ENCODE data around the gene C12orf50. TPM values are rescaled to one million over a fixed set of nuclear protein-coding genes. Genes with fewer than 3 reads are reported as not detected.
"Not testable (repeated sequence)": the region's sequence is repeated elsewhere in the genome, so short reads cannot be mapped to it uniquely, and the experiment has no call there.

The C12orf50 gene
- polyA plus RNA-seq, 1 donor from 2014 or later: 0.30 TPM

DNA sequence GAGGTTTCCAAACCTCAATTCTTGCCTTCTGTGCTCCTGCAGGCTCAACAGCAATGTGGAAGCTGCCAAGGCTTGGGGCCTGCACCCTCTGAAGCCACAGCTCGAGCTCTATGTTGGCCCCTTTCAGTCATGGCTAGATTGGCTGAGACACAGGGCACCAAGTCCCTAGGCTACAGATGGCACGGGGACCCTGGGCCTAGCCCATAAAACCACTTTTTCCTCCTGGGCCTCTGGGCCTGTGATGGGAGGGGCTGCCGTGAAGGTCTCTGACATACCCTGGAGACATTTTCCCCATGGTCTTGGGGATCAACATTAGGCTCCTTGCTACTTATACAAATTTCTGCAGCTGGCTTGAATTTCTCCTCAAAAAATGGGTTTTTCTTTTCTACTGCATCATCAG lies 2.0 kb upstream of the C12orf50 start:
- H2AFZ ChIP-seq (ENCODE audit: low read depth, low read length); H3F3A ChIP-seq (ENCODE audit: insufficient read depth, low read length, poor library complexity, severe bottlenecking); H3K4me3 ChIP-seq (ENCODE audit: low read length); H3K9me2 ChIP-seq (ENCODE audit: insufficient read depth, low read length); H3K27ac ChIP-seq (ENCODE audit: low read length); H3K9ac ChIP-seq (ENCODE audit: low read length); H4K20me1 ChIP-seq (ENCODE audit: insufficient read depth); H3K79me2 ChIP-seq (replicated peaks; ENCODE audit: insufficient read depth, low read length); H3K4me2 ChIP-seq (ENCODE audit: low read length); H3K9me3 ChIP-seq (ENCODE audit: low read length); H3K36me3 ChIP-seq (ENCODE audit: insufficient read depth, low read length); H3K27me3 ChIP-seq (ENCODE audit: insufficient read depth, low read depth, low read length): not testable (repeated sequence)

DNA sequence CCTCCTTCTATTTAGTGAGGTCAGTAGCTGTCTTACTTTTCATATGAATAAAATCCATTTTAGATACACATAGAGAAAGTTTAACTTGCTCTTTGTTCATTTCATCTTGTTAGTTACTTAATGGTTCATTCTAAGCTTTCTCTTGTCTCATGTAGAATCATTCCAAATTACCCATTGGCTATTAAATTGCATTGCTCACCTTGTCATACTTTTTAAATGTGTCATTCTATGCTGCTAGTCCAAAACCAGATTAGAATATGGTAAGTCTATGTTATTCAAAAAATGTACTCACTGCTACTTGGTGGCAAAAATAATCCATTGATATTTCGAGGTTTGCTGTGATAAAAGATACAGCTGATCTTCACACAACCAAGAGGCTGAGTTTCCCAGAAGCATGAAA lies 3.0 kb downstream of the C12orf50 start:
- no peaks in the 10 kb centered on the region for H3K9me3 ChIP-seq (ENCODE audit: low read length)
- no peak overlapping the region for H3K27ac ChIP-seq (ENCODE audit: low read length)
- H3K9me2 ChIP-seq (ENCODE audit: insufficient read depth, low read length): no peaks in the 10 kb centered on the region
- H3K79me2 ChIP-seq (replicated peaks; ENCODE audit: insufficient read depth, low read length): no peaks in the 10 kb centered on the region
- no peak overlapping the region for H2AFZ ChIP-seq (ENCODE audit: low read depth, low read length)
- no peaks in the 10 kb centered on the region for H3K36me3 ChIP-seq (ENCODE audit: insufficient read depth, low read length)
- H3K9ac ChIP-seq (ENCODE audit: low read length): no peak overlapping the region
- no peaks in the 10 kb centered on the region for H4K20me1 ChIP-seq (ENCODE audit: insufficient read depth)
- TF ChIP-seq RAD21 (conservative IDR thresholded peaks at IDR 0.05) (no peak), EZH2 (IDR thresholded peaks at IDR 0.05; ENCODE audit: borderline replicate concordance, insufficient read depth, low read length, poor library complexity, severe bottlenecking) (no peak), MXI1 (conservative IDR thresholded peaks at IDR 0.05; ENCODE audit: poor library complexity, severe bottlenecking) (no peak), EP300 (conservative IDR thresholded peaks at IDR 0.05; ENCODE audit: poor library complexity, severe bottlenecking) (no peak), POLR2AphosphoS5 (IDR thresholded peaks at IDR 0.05) (no peak)
- TF ChIP-seq, protein P1, sequence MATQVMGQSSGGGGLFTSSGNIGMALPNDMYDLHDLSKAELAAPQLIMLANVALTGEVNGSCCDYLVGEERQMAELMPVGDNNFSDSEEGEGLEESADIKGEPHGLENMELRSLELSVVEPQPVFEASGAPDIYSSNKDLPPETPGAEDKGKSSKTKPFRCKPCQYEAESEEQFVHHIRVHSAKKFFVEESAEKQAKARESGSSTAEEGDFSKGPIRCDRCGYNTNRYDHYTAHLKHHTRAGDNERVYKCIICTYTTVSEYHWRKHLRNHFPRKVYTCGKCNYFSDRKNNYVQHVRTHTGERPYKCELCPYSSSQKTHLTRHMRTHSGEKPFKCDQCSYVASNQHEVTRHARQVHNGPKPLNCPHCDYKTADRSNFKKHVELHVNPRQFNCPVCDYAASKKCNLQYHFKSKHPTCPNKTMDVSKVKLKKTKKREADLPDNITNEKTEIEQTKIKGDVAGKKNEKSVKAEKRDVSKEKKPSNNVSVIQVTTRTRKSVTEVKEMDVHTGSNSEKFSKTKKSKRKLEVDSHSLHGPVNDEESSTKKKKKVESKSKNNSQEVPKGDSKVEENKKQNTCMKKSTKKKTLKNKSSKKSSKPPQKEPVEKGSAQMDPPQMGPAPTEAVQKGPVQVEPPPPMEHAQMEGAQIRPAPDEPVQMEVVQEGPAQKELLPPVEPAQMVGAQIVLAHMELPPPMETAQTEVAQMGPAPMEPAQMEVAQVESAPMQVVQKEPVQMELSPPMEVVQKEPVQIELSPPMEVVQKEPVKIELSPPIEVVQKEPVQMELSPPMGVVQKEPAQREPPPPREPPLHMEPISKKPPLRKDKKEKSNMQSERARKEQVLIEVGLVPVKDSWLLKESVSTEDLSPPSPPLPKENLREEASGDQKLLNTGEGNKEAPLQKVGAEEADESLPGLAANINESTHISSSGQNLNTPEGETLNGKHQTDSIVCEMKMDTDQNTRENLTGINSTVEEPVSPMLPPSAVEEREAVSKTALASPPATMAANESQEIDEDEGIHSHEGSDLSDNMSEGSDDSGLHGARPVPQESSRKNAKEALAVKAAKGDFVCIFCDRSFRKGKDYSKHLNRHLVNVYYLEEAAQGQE (IDR thresholded peaks at IDR 0.05; ENCODE audit: borderline replicate concordance): no peak
- no peak overlapping the region for H3K4me3 ChIP-seq (ENCODE audit: low read length)
- H3K4me2 ChIP-seq (ENCODE audit: low read length): no peak overlapping the region
- H3F3A ChIP-seq (ENCODE audit: insufficient read depth, low read length, poor library complexity, severe bottlenecking): no peaks in the 10 kb centered on the region
- H3K27me3 ChIP-seq (ENCODE audit: insufficient read depth, low read depth, low read length): no peaks in the 10 kb centered on the region

DNA sequence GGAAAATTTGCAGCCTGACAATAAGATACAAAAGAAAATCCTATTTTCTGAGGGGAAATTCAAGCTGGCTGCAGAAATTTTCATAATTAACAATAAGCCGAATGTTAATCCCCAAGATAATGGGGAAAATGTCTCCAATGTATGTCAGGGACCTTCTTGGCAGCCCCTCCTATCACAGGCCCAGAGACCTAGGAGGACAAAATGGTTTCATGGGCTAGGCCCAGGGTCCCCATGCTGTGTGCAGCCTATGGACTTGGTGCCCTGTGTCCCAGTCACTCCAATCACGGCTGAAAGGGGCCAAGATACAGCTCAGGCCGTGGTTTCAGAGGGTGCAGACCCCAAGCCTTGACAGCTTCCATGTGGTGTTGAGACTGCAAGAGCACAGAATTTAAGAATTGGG lies 11.2 kb downstream of the C12orf50 start:
- Histone ChIP-seq H3K79me2 (replicated peaks; ENCODE audit: insufficient read depth, low read length) (no peaks in the 10 kb centered on the region), H3K27me3 (ENCODE audit: insufficient read depth, low read depth, low read length) (no peaks in the 10 kb centered on the region), H3K9me3 (ENCODE audit: low read length) (no peaks in the 10 kb centered on the region), H3K4me2 (ENCODE audit: low read length) (no peak overlapping the region), H3K36me3 (ENCODE audit: insufficient read depth, low read length) (no peaks in the 10 kb centered on the region), H2AFZ (ENCODE audit: low read depth, low read length) (no peak overlapping the region), H3K4me3 (ENCODE audit: low read length) (no peak overlapping the region), H3K27ac (ENCODE audit: low read length) (no peak overlapping the region), H3F3A (ENCODE audit: insufficient read depth, low read length, poor library complexity, severe bottlenecking) (no peaks in the 10 kb centered on the region), H3K9ac (ENCODE audit: low read length) (no peak overlapping the region), H4K20me1 (ENCODE audit: insufficient read depth) (no peaks in the 10 kb centered on the region), H3K9me2 (ENCODE audit: insufficient read depth, low read length) (no peaks in the 10 kb centered on the region)
- no peak for TF ChIP-seq SMC3 (conservative IDR thresholded peaks at IDR 0.05; ENCODE audit: poor library complexity)
- TF ChIP-seq EP300 (conservative IDR thresholded peaks at IDR 0.05; ENCODE audit: poor library complexity, severe bottlenecking): no peak
- TF ChIP-seq TAF1 (IDR thresholded peaks at IDR 0.05; ENCODE audit: low read depth): no peak
- TF ChIP-seq, protein P2, sequence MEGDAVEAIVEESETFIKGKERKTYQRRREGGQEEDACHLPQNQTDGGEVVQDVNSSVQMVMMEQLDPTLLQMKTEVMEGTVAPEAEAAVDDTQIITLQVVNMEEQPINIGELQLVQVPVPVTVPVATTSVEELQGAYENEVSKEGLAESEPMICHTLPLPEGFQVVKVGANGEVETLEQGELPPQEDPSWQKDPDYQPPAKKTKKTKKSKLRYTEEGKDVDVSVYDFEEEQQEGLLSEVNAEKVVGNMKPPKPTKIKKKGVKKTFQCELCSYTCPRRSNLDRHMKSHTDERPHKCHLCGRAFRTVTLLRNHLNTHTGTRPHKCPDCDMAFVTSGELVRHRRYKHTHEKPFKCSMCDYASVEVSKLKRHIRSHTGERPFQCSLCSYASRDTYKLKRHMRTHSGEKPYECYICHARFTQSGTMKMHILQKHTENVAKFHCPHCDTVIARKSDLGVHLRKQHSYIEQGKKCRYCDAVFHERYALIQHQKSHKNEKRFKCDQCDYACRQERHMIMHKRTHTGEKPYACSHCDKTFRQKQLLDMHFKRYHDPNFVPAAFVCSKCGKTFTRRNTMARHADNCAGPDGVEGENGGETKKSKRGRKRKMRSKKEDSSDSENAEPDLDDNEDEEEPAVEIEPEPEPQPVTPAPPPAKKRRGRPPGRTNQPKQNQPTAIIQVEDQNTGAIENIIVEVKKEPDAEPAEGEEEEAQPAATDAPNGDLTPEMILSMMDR (IDR thresholded peaks at IDR 0.05; ENCODE audit: poor library complexity, severe bottlenecking): no peak
- no peak for TF ChIP-seq MXI1 (conservative IDR thresholded peaks at IDR 0.05; ENCODE audit: poor library complexity, severe bottlenecking)
- no peak for TF ChIP-seq POLR2AphosphoS5 (IDR thresholded peaks at IDR 0.05)
- TF ChIP-seq, protein P1 (IDR thresholded peaks at IDR 0.05; ENCODE audit: borderline replicate concordance): no peak
- no peak for TF ChIP-seq EZH2 (IDR thresholded peaks at IDR 0.05; ENCODE audit: borderline replicate concordance, insufficient read depth, low read length, poor library complexity, severe bottlenecking)
